Adrenal gland (tissue), 12 donors: ENCODE data around the gene MRPL51. TPM values are rescaled to one million over a fixed set of nuclear protein-coding genes. Genes with fewer than 3 reads are reported as not detected.
"Not testable (repeated sequence)": the region's sequence is repeated elsewhere in the genome, so short reads cannot be mapped to it uniquely, and the experiment has no call there.

ENCODE experiments used
- DNase-seq, 7 donors: peaks; one replicate each; pipeline ENCODE4 v3.0.0-alpha.2; 2019 to 2020
- H3K27ac ChIP-seq, 5 donors: fragments of 200-600 bp; sonication (generic) in 4 of 5; 1 replicate in 3 of 5; 2 replicates in 2 of 5; pipeline versions ENCODE4 v1.5.1 to v1.8.0; 2016 to 2020; ENCODE audit warnings: mild to moderate bottlenecking in 1 of 5
- H3K27me3 ChIP-seq: fragments of 200-600 bp; 2 replicates; pipeline ENCODE4 v1.8.0; 2021
- H3K36me3 ChIP-seq, 2 donors: fragments of 200-600 bp; replicated peaks in 1 of 2; 1 replicate in 1 of 2; 2 replicates in 1 of 2; pipeline versions ENCODE4 v1.5.1 to v1.8.0; 2018 to 2022
- H3K4me1 ChIP-seq, 2 donors: fragments of 200-600 bp; replicated peaks in 1 of 2; 1 replicate in 1 of 2; 2 replicates in 1 of 2; pipeline versions ENCODE4 v1.5.1 to v1.8.0; 2018 to 2021
- H3K4me3 ChIP-seq, 4 donors: fragments of 200-600 bp; sonication (generic) in 3 of 4; one replicate each; pipeline ENCODE4 v1.5.1; 2016 to 2018
- H3K9me3 ChIP-seq, 3 donors: fragments of 200-600 bp; sonication (generic) in 1 of 3; replicated peaks in 1 of 3; 1 replicate in 2 of 3; 2 replicates in 1 of 3; pipeline versions ENCODE4 v1.5.1 to v1.8.0; 2016 to 2021
- POLR2A ChIP-seq, 2 donors: fragments of 450-650 bp; IDR thresholded peaks; one replicate each; pipeline ENCODE4 v1.6.1; 2017; ENCODE audit warnings: antibody characterized with exemption in 2 of 2, mild to moderate bottlenecking in 2 of 2, moderate library complexity in 1 of 2
- WGBS, 4 donors: extraction: QIAGEN DNeasy Blood & Tissue Kit in 2 of 4; methylation state at CpG; one replicate each; pipeline versions ENCODE4 v1.1.5 to v1.1.7; 2013 to 2017; 5-methylcytosine and 5-hydroxymethylcytosine counted together
- intact Hi-C, 2 donors: fragments of 100-400 bp; cut with DNase I; formaldehyde crosslinking; loops; one replicate each; pipeline versions ENCODE4 v1.14.1 to v1.15.0; 2022 to 2023
- polyA plus RNA-seq, 3 donors: library from polyadenylated mRNA; stranded (reverse); fragments of 200-250 nt in 2 of 3; fragments of 350-450 nt in 1 of 3; fragmentation: Illumina TruSeq in 1 of 3; extraction: RNeasy Lipid Tissue Mini Kit (QIAGEN cat#74804) in 1 of 3; gene quantifications; one replicate each; pipeline ENCODE4 v1.2.3, GENCODE V29; 2013 to 2014
- total RNA-seq, 9 donors: library from RNA; depleted of rRNA in 4 of 9; stranded (reverse); fragments of >200 nt in 4 of 9; fragments of 120-200 nt in 1 of 9; fragmentation: NEBNext Ultra II Directional in 1 of 9; extraction: Animal tissue kit (Norgen Biotek cat#: 25700) in 1 of 9; gene quantifications; one replicate each; pipeline versions ENCODE4 v1.1.0 to v1.2.4, GENCODE V29; 2013 to 2023
- TF ChIP-seq, protein P1 (sequence below), 6 experiments: fragments of 450-650 bp in 4 of 6; fragments of 200-600 bp in 2 of 6; sonication (generic) in 1 of 6; IDR thresholded peaks; 1 replicate in 5 of 6; 2 replicates in 1 of 6; pipeline versions ENCODE4 v1.5.1 to v1.8.0; 2016 to 2021; ENCODE audit warnings: antibody characterized with exemption in 6 of 6, mild to moderate bottlenecking in 2 of 6, moderate library complexity in 1 of 6
- donor health status: healthy with polysubstance abuse.
- donor health status: Bipolar disorder and iron deficiency.
- donor health status: DM: yes; HTN: yes; CAD: no.
- donor health status: DM: no; HTN: no; CAD: no.
- donor health status: DM: no; HTN: no; CAD: no.
- donor health status: DM: yes; HTN: yes; CAD: no.

MRPL51 gene
- total and polyA plus RNA-seq, 12 donors = 64.7 to 280 (median 143) TPM

DNA sequence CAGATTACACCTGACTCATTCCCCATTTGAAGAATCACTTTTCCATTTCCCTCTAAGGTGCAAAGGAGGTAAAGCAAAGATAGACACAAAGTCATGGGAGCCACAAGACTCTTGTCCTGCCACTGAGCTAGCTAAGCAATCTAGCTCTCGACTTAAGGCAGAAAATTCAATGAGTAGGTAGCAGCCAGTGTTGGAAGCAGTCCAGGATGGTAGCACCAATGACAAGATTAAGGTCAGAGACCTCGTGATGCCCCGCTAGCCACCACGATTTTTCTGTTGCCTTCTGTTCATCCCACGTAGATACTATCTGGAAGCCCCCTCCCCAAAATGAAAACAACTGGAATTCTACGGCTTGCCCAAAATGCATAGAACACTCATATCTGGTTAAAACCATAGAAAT is 24.0 kb downstream of the MRPL51 start:
- peak; percentile 46 to 80 (median 76) for DNase-seq
- H3K4me3 ChIP-seq = peak overlapping the region in 2 of 4 donors; percentile 61 to 96
- H3K27ac ChIP-seq = peak overlapping the region in 3 of 5 donors; percentile 8 to 90 (median 77)
- H3K4me1 ChIP-seq = peaks cover 19 to 27% of the 10 kb centered on the region in 2 donors
- TF ChIP-seq POLR2A (IDR thresholded peaks at IDR 0.05) = no peak
- TF ChIP-seq, protein P1, sequence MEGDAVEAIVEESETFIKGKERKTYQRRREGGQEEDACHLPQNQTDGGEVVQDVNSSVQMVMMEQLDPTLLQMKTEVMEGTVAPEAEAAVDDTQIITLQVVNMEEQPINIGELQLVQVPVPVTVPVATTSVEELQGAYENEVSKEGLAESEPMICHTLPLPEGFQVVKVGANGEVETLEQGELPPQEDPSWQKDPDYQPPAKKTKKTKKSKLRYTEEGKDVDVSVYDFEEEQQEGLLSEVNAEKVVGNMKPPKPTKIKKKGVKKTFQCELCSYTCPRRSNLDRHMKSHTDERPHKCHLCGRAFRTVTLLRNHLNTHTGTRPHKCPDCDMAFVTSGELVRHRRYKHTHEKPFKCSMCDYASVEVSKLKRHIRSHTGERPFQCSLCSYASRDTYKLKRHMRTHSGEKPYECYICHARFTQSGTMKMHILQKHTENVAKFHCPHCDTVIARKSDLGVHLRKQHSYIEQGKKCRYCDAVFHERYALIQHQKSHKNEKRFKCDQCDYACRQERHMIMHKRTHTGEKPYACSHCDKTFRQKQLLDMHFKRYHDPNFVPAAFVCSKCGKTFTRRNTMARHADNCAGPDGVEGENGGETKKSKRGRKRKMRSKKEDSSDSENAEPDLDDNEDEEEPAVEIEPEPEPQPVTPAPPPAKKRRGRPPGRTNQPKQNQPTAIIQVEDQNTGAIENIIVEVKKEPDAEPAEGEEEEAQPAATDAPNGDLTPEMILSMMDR (IDR thresholded peaks at IDR 0.05) = no peak
- H3K27me3 ChIP-seq = no peaks in the 10 kb centered on the region
- 42 to 56% (median 46%) methylated on average over 6 of the region's 6 CpGs for WGBS, 4 donors
- intact Hi-C loops = loop anchor here (5.0 to 10.0 kb wide), 2 partner anchors 137 to 144 kb away; no protein-coding TSS in a partner anchor
- no peaks in the 10 kb centered on the region for H3K9me3 ChIP-seq
- H3K36me3 ChIP-seq = peaks cover 0 to 20% of the 10 kb centered on the region in 2 donors

- DNase-seq = no peak
- Histone ChIP-seq H3K4me1 (peaks cover 19 to 27% of the 10 kb centered on the region in 2 donors), H3K27ac (no peak overlapping the region), H3K27me3 (no peaks in the 10 kb centered on the region), H3K36me3 (peaks cover 0 to 29% of the 10 kb centered on the region in 2 donors), H3K4me3 (no peak overlapping the region), H3K9me3 (no peaks in the 10 kb centered on the region)
- no peak for TF ChIP-seq POLR2A (IDR thresholded peaks at IDR 0.05)
- TF ChIP-seq, protein P1 (IDR thresholded peaks at IDR 0.05) = no peak
- intact Hi-C loops = loop anchor here (5.0 to 10.0 kb wide), 2 partner anchors 136 to 143 kb away; no protein-coding TSS in a partner anchor
These were observed 24.8 kb downstream of the MRPL51 start for GRCh38 chr12:6468283-6468575.

DNA sequence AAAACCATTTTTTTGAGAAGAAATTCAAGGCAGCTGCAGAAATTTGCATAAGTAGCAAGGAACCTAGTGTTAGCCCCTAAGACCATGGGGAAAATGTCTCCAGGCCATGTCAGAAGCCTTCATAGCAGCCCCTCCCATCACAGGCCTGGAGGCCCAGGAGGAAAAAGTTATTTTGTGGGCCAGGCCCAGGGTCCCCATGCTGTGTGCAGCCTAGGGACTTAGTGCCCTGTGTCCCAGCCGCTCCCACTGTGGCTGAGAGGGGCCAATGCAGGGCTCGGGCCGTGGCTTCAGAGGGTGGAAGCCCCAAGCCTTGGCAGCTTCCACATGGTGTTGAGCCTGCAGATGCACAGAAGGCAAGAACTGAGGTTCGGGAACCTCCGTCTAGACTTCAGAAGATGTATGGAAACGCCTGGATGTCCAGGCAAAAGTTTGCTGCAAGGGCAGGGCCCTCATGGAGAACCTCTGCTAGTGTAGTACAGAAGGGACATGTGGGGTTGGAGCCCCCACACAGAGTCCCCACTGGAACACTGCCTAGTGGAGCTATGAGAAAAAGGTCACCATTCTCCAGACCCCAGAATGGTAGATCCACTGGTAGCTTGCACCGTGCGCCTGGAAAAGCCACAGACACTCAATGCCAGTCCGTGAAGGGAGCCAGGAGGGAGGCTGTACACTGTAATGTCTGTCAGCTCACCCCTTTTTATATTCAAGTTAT is 25.3 kb downstream of the MRPL51 start:
- H3K9me3 ChIP-seq, H3K27me3 ChIP-seq, H3K27ac ChIP-seq, H3K4me3 ChIP-seq, DNase-seq: not testable (repeated sequence)
- WGBS, 4 donors = 94 to 99% (median 97%) methylated on average over 9 of the region's 9 CpGs
- intact Hi-C loops = loop anchor here (5.0 to 10.0 kb wide), 2 partner anchors 135 to 143 kb away; no protein-coding TSS in a partner anchor
- Histone ChIP-seq H3K4me1 (peaks cover 19 to 27% of the 10 kb centered on the region in 2 donors), H3K36me3 (peaks cover 0 to 34% of the 10 kb centered on the region in 2 donors)

GRCh38 chr12:6466751-6467150 is 26.3 kb downstream of the MRPL51 start:
- not testable (repeated sequence) for H3K9me3 ChIP-seq, DNase-seq, H3K4me3 ChIP-seq, H3K27ac ChIP-seq, H3K27me3 ChIP-seq
- 95 to 98% (median 96%) methylated on average over 4 of the region's 4 CpGs for WGBS, 4 donors
- Histone ChIP-seq H3K4me1 (peaks cover 19 to 27% of the 10 kb centered on the region in 2 donors), H3K36me3 (peaks cover 0 to 44% of the 10 kb centered on the region in 2 donors)
- intact Hi-C loops = loop anchor here (5.0 to 10.0 kb wide), 2 partner anchors 134 to 142 kb away; no protein-coding TSS in a partner anchor

GRCh38 chr12:6466184-6466573 is 26.9 kb downstream of the MRPL51 start:
- no peak for TF ChIP-seq POLR2A (IDR thresholded peaks at IDR 0.05)
- TF ChIP-seq, protein P1 (IDR thresholded peaks at IDR 0.05) = no peak
- no peak for DNase-seq
- peaks cover 17 to 24% of the 10 kb centered on the region in 2 donors for H3K4me1 ChIP-seq
- no peak overlapping the region for H3K4me3 ChIP-seq
- H3K36me3 ChIP-seq = peaks cover 0 to 50% of the 10 kb centered on the region in 2 donors
- no peaks in the 10 kb centered on the region for H3K27me3 ChIP-seq
- whole genome bisulfite sequencing, 4 donors = 89 to 95% (median 92%) methylated on average over 5 of the region's 5 CpGs
- intact Hi-C loops = loop anchor here (5.0 to 10.0 kb wide), 2 partner anchors 134 to 141 kb away; no protein-coding TSS in a partner anchor
- H3K27ac ChIP-seq = no peak overlapping the region
- no peaks in the 10 kb centered on the region for H3K9me3 ChIP-seq
